GM19452 (cell line): ENCODE results near the gene DNAJC5.

Source experiments
- ATAC-seq: cut with Tn5 transposase; IDR thresholded peaks from one replicate; pipeline ENCODE4 v1.9.1; 2021; ENCODE audit not compliant: unreplicated experiment

DNAJC5 gene

GRCh38 chr20:63939061-63939935 lies 44.4 kb downstream of the DNAJC5 start:
- ATAC-seq: no peak

- ATAC-seq: no peak
Measured at GRCh38 chr20:63940071-63940471, 45.1 kb downstream of the DNAJC5 start.

GRCh38 chr20:63940472-63941266 lies 45.7 kb downstream of the DNAJC5 start:
- no peak for ATAC-seq

GRCh38 chr20:63941282-63942081 lies 46.6 kb downstream of the DNAJC5 start:
- no peak for ATAC-seq

GRCh38 chr20:63942250-63942951 lies 47.5 kb downstream of the DNAJC5 start:
- no peak for ATAC-seq

- ATAC-seq: no peak
Measured at GRCh38 chr20:63942969-63943807, 48.3 kb downstream of the DNAJC5 start.

- no peak for ATAC-seq
Measured at GRCh38 chr20:63943808-63944077, 48.8 kb downstream of the DNAJC5 start.

- no peak for ATAC-seq
Measured at GRCh38 chr20:63944078-63944941, 49.4 kb downstream of the DNAJC5 start.

- ATAC-seq: no peak
Measured at GRCh38 chr20:63945031-63945658, 50.2 kb downstream of the DNAJC5 start.

- no peak for ATAC-seq
Measured at GRCh38 chr20:63945921-63946920, 51.3 kb downstream of the DNAJC5 start.

- ATAC-seq: no peak
Measured at GRCh38 chr20:63946986-63947637, 52.2 kb downstream of the DNAJC5 start.

GRCh38 chr20:63947638-63948456 lies 52.9 kb downstream of the DNAJC5 start:
- ATAC-seq: no peak

GRCh38 chr20:63950701-63951397 lies 55.9 kb downstream of the DNAJC5 start:
- no peak for ATAC-seq

- no peak for ATAC-seq
Measured at GRCh38 chr20:63951398-63952209, 56.7 kb downstream of the DNAJC5 start.

- no peak for ATAC-seq
Measured at GRCh38 chr20:63952210-63952535, 57.2 kb downstream of the DNAJC5 start.
